Putamen (tissue), 1 donor: ENCODE data around the gene ASCL4.

ENCODE experiments used
- DNase-seq: peaks from one replicate; pipeline ENCODE4 v3.0.0-alpha.2; 2016; ENCODE audit warnings: low spot score

Gene ASCL4

GRCh38 chr12:107778383-107779025 is 4.0 kb downstream of the ASCL4 start:
- DNase-seq: peak; percentile 2

- peak; percentile 13 for DNase-seq
Measured at GRCh38 chr12:107779077-107779831, 4.8 kb downstream of the ASCL4 start.

- DNase-seq: peak; percentile 6
Measured at GRCh38 chr12:107780298-107780697, 5.8 kb downstream of the ASCL4 start.

GRCh38 chr12:107782067-107782466 is 7.6 kb downstream of the ASCL4 start:
- no peak for DNase-seq

GRCh38 chr12:107783406-107784376 is 9.2 kb downstream of the ASCL4 start:
- DNase-seq: no peak

GRCh38 chr12:107788281-107788680 is 13.8 kb downstream of the ASCL4 start:
- no peak for DNase-seq

- DNase-seq: no peak
Measured at GRCh38 chr12:107788690-107789458, 14.4 kb downstream of the ASCL4 start.

GRCh38 chr12:107791465-107792089 is 17.1 kb downstream of the ASCL4 start:
- no peak for DNase-seq

- no peak for DNase-seq
Measured at GRCh38 chr12:107794451-107794850, 19.9 kb downstream of the ASCL4 start.

- DNase-seq: no peak
Measured at GRCh38 chr12:107798580-107798979, 24.1 kb downstream of the ASCL4 start.

- DNase-seq: no peak
Measured at GRCh38 chr12:107801150-107801549, 26.6 kb downstream of the ASCL4 start.

GRCh38 chr12:107803092-107803491 is 28.6 kb downstream of the ASCL4 start:
- no peak for DNase-seq

GRCh38 chr12:107805488-107806180 is 31.1 kb downstream of the ASCL4 start:
- DNase-seq: no peak

- no peak for DNase-seq
Measured at GRCh38 chr12:107807471-107808150, 33.1 kb downstream of the ASCL4 start.

- no peak for DNase-seq
Measured at GRCh38 chr12:107817250-107817649, 42.7 kb downstream of the ASCL4 start.

- DNase-seq: no peak
Measured at GRCh38 chr12:107818984-107819383, 44.5 kb downstream of the ASCL4 start.

GRCh38 chr12:107822356-107822755 is 47.9 kb downstream of the ASCL4 start:
- no peak for DNase-seq
